Osteocyte (in vitro differentiated cells): ENCODE results near the gene MGARP. TPM values are rescaled to one million over a fixed set of nuclear protein-coding genes. Genes with fewer than 3 reads are reported as not detected.
A peak's percentile ranks its signal among the peaks of the same experiment; 100 is the strongest.

Experiments used
- DNase-seq: peaks from one replicate; pipeline ENCODE4 v3.0.0; 2021; ENCODE audit warnings: mixed read lengths; ENCODE audit not compliant: unreplicated experiment; ENCODE audit errors: extremely low spot score
- H3K27ac Mint-ChIP-seq: one replicate; pipeline ENCODE4 v1.8.0; 2021; ENCODE audit warnings: mild to moderate bottlenecking, mixed read lengths; ENCODE audit not compliant: unreplicated experiment
- H3K27me3 Mint-ChIP-seq: one replicate; pipeline ENCODE4 v1.8.0; 2021; ENCODE audit warnings: mixed read lengths; ENCODE audit not compliant: unreplicated experiment
- H3K36me3 Mint-ChIP-seq: one replicate; pipeline ENCODE4 v1.8.0; 2021; ENCODE audit warnings: mixed read lengths; ENCODE audit not compliant: unreplicated experiment
- H3K4me1 Mint-ChIP-seq: one replicate; pipeline ENCODE4 v1.8.0; 2021; ENCODE audit warnings: mixed read lengths; ENCODE audit not compliant: unreplicated experiment
- H3K4me3 Mint-ChIP-seq: one replicate; pipeline ENCODE4 v1.8.0; 2021; ENCODE audit warnings: mild to moderate bottlenecking, moderate library complexity, mixed read lengths; ENCODE audit not compliant: unreplicated experiment
- H3K9me3 Mint-ChIP-seq: one replicate; pipeline ENCODE4 v1.8.0; 2021; ENCODE audit warnings: mixed read lengths; ENCODE audit not compliant: unreplicated experiment
- CTCF ChIP-seq: fragments of 200-600 bp; sonication (generic); IDR thresholded peaks from 2 replicates; pipeline ENCODE4 v1.5.0; 2021; ENCODE audit warnings: antibody characterized with exemption, mild to moderate bottlenecking, moderate library complexity
- total RNA-seq: library from RNA; stranded (reverse); gene quantifications from 2 replicates; pipeline ENCODE4 v1.2.1, GENCODE V29; 2021

The MGARP gene
- total RNA-seq, 1 donor from 2014 or later, result 5.2 TPM

DNA sequence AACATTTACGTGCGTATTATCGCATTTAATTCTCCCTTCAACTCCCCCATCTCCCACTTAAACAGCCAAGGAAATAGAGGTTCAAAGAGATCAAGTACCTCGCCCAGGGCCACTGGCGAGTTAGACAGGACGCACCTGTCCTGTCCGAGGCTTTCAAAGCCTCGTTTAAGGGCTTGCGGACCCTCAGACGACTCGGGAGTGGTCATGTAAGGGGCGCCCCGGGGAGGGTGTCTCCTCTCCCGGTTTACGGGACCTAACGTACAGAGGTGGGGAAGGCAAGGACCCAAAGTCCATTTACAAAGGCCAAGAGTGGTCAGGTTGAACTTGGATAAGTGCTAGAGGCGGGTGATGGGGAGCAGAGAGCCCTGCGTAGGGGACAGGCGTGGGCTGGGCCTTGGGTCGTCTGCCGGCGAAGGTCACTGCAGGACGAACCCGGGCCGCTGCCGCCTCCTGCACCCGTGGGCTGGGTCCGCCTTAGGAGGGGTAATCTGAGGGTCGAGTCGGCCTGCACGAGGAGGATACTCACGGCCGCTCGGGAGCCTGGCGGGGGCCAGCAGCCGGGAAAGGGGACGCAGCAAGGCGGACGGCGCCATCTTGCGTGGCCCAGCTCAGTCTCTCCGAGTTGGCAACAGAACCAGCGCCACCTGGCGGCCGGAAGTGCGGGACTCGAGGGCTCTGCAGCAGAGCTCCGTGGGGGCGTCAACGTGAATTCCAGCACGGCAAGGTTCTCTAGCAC, 15.3 kb upstream of the MGARP start:
- peak; percentile 98 for DNase-seq
- H3K4me1 Mint-ChIP-seq, result peaks cover 26% of the 10 kb centered on the region
- no peaks in the 10 kb centered on the region for H3K9me3 Mint-ChIP-seq
- peaks cover 7% of the 10 kb centered on the region for H3K36me3 Mint-ChIP-seq
- peak overlapping the region; percentile 95 for H3K4me3 Mint-ChIP-seq
- peak overlapping the region; percentile 96 for H3K27ac Mint-ChIP-seq
- TF ChIP-seq CTCF, result peak; percentile 98
- H3K27me3 Mint-ChIP-seq, result no peaks in the 10 kb centered on the region

GRCh38 chr4:139286186-139286698, 6.2 kb upstream of the MGARP start:
- no peak for DNase-seq
- Mint-ChIP-seq H3K4me3 (no peak overlapping the region), H3K4me1 (peaks cover 21% of the 10 kb centered on the region), H3K27ac (no peak overlapping the region), H3K36me3 (peaks cover 9% of the 10 kb centered on the region), H3K27me3 (no peaks in the 10 kb centered on the region), H3K9me3 (no peaks in the 10 kb centered on the region)
- TF ChIP-seq CTCF, result no peak

DNA sequence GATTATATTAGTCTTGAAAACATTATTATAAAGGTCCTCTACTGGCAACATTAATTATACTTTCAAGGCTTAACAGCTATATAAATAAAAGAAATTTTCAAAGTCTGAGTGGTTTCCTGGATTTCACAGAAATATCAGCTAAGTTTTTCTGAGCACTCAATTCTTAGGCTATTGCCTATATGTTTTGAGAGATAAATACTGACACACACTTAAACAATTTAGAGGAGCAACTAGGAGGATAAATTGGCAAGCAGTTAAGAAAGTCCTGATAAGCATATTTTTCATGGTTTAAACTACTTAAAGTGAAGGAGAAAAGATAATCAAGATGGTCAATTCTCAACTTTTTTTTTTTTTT, 2.7 kb upstream of the MGARP start:
- H3K4me1 Mint-ChIP-seq, result peaks cover 38% of the 10 kb centered on the region
- peak overlapping the region; percentile 75 for H3K27ac Mint-ChIP-seq
- no peak for TF ChIP-seq CTCF
- H3K9me3 Mint-ChIP-seq, result no peaks in the 10 kb centered on the region
- no peak overlapping the region for H3K4me3 Mint-ChIP-seq
- DNase-seq, result no peak
- H3K27me3 Mint-ChIP-seq, result no peaks in the 10 kb centered on the region
- H3K36me3 Mint-ChIP-seq, result no peaks in the 10 kb centered on the region

DNA sequence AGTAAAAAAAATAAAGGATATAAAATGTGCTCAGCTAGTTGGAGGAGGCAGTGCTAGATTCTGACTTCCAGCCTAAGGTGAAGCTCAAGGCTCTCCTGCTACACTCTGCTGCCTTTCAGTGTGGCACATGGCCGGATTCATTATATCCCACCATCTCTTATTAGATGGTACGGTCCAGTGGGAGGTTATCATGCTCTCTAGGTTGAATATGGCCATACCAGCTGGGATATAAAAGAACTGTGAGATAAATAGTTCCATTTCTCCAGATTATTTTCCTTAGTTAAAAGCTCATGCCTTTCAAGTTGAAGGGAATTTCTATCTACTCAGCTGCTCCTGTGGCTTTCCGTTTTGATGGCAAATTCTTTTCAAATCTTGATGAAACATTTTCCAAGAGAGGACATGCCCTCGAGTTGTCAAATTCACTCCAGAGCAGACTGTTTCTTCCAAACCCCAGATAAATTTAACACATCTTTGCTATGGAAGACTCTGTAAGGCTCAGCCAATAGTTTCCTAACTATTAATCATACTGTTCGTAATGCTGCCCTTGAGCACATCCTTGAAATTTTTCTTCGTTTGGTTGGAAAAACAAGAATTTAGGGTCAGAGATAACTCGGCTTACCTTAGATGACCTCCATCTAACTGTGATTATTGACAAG, 2.2 kb upstream of the MGARP start:
- H3K27me3 Mint-ChIP-seq, result no peaks in the 10 kb centered on the region
- H3K9me3 Mint-ChIP-seq, result no peaks in the 10 kb centered on the region
- H3K4me3 Mint-ChIP-seq, result peak overlapping the region; percentile 35
- H3K27ac Mint-ChIP-seq, result peak overlapping the region; percentile 75
- H3K4me1 Mint-ChIP-seq, result peaks cover 38% of the 10 kb centered on the region
- H3K36me3 Mint-ChIP-seq, result no peaks in the 10 kb centered on the region
- TF ChIP-seq CTCF, result no peak
- no peak for DNase-seq
